Measurements from ENCODE around the gene ATP10A. TPM values are rescaled to one million over a fixed set of nuclear protein-coding genes. Genes with fewer than 3 reads are reported as not detected.
A peak's percentile ranks its signal among the peaks of the same experiment; 100 is the strongest.
"Not testable (repeated sequence)": the region's sequence is repeated elsewhere in the genome, so short reads cannot be mapped to it uniquely, and the experiment has no call there.

ATP10A gene
- total RNA-seq, 1 experiment from 2014 or later, result not detected

- no peaks in the 10 kb centered on the region for H3K27me3 Mint-ChIP-seq (ENCODE audit: insufficient read depth, unreplicated experiment)
- intact Hi-C loops (cut with micrococcal nuclease; ENCODE audit: unreplicated experiment), result loop anchor here (10.0 kb wide), 1 partner anchor 74 kb away; no protein-coding TSS in a partner anchor
- CTCF ChIA-PET, result no interaction called here
- no peak for DNase-seq
- Histone ChIP-seq H3K4me1 (0 out of 2 replicates have a peak, but pooled peaks cover 4% of the 10 kb centered on the region), H3K4me3 (ENCODE audit: low read depth, low read length) (no peak overlapping the region), H3K27me3 (replicated peaks; ENCODE audit: control insufficient read depth, insufficient read depth, low read length) (no peaks in the 10 kb centered on the region), H3K9me3 (peaks cover 4% of the 10 kb centered on the region; the same call in 1 of the 2 replicates), H3K36me3 (ENCODE audit: control insufficient read depth, insufficient read depth, low read length) (no peaks in the 10 kb centered on the region)
- H3K36me3 Mint-ChIP-seq (ENCODE audit: insufficient read depth, unreplicated experiment), result peaks cover 7% of the 10 kb centered on the region
- POLR2A ChIA-PET, result no interaction called here
- H3K4me3 Mint-ChIP-seq (ENCODE audit: unreplicated experiment), result no peak overlapping the region
- no peak overlapping the region for H3K27ac Mint-ChIP-seq (ENCODE audit: unreplicated experiment)
- BruUV-seq (replicated peaks), result no TSS peak
- H3K4me1 Mint-ChIP-seq (ENCODE audit: low read depth, unreplicated experiment), result peaks cover 10% of the 10 kb centered on the region
- TF ChIP-seq CTCF (IDR thresholded peaks at IDR 0.05; ENCODE audit: insufficient read depth in 1 of 2, low read depth in 1 of 2, low read length in 1 of 2, severe bottlenecking in 1 of 2, unreplicated experiment in 1 of 2), result no peak
- no peaks in the 10 kb centered on the region for H3K9me3 Mint-ChIP-seq (ENCODE audit: unreplicated experiment)
Observed at GRCh38 chr15:25858952-25859760, 4.0 kb downstream of the ATP10A start.

GRCh38 chr15:25856059-25856458 lies 7.1 kb downstream of the ATP10A start:
- H3K4me3 Mint-ChIP-seq (ENCODE audit: unreplicated experiment); H3K36me3 Mint-ChIP-seq (ENCODE audit: insufficient read depth, unreplicated experiment); H3K27ac Mint-ChIP-seq (ENCODE audit: unreplicated experiment); H3K36me3 ChIP-seq (ENCODE audit: control insufficient read depth, insufficient read depth, low read length); H3K4me3 ChIP-seq (ENCODE audit: low read depth, low read length); BruUV-seq (replicated peaks); H3K9me3 Mint-ChIP-seq (ENCODE audit: unreplicated experiment); CTCF ChIA-PET; H3K27me3 ChIP-seq (replicated peaks; ENCODE audit: control insufficient read depth, insufficient read depth, low read length); POLR2A ChIA-PET; H3K9me3 ChIP-seq; H3K4me1 ChIP-seq; H3K27me3 Mint-ChIP-seq (ENCODE audit: insufficient read depth, unreplicated experiment); DNase-seq: not testable (repeated sequence)
- intact Hi-C loops (cut with micrococcal nuclease; ENCODE audit: unreplicated experiment), result loop anchor here (10.0 kb wide), 1 partner anchor 71 kb away; no protein-coding TSS in a partner anchor
- peaks cover 22% of the 10 kb centered on the region for H3K4me1 Mint-ChIP-seq (ENCODE audit: low read depth, unreplicated experiment)

- Mint-ChIP-seq H3K9me3 (ENCODE audit: unreplicated experiment) (no peaks in the 10 kb centered on the region), H3K4me1 (ENCODE audit: low read depth, unreplicated experiment) (peaks cover 29% of the 10 kb centered on the region), H3K36me3 (ENCODE audit: insufficient read depth, unreplicated experiment) (no peaks in the 10 kb centered on the region), H3K4me3 (ENCODE audit: unreplicated experiment) (no peak overlapping the region), H3K27me3 (ENCODE audit: insufficient read depth, unreplicated experiment) (no peaks in the 10 kb centered on the region), H3K27ac (ENCODE audit: unreplicated experiment) (peak overlapping the region; percentile 36)
- Histone ChIP-seq H3K9me3 (no peaks in the 10 kb centered on the region), H3K4me3 (ENCODE audit: low read depth, low read length) (no peak overlapping the region), H3K27me3 (replicated peaks; ENCODE audit: control insufficient read depth, insufficient read depth, low read length) (no peaks in the 10 kb centered on the region), H3K4me1 (peaks cover 23% of the 10 kb centered on the region), H3K36me3 (ENCODE audit: control insufficient read depth, insufficient read depth, low read length) (no peaks in the 10 kb centered on the region)
- ChIA-PET CTCF (no interaction called here), POLR2A (no interaction called here)
- intact Hi-C loops (cut with micrococcal nuclease; ENCODE audit: unreplicated experiment), result loop anchor here (5.0 to 10.0 kb wide), 2 partner anchors 44 to 68 kb away; no protein-coding TSS in a partner anchor
- no TSS peak for BruUV-seq (replicated peaks)
- no peak for TF ChIP-seq CTCF (IDR thresholded peaks at IDR 0.05; ENCODE audit: insufficient read depth in 1 of 2, low read depth in 1 of 2, low read length in 1 of 2, severe bottlenecking in 1 of 2, unreplicated experiment in 1 of 2)
- no peak for DNase-seq
Observed at GRCh38 chr15:25852661-25853524, 10.2 kb downstream of the ATP10A start.

Data from Caco-2 (cell line).